Measurements from ENCODE around the gene PCDHB1. TPM values are rescaled to one million over a fixed set of nuclear protein-coding genes. Genes with fewer than 3 reads are reported as not detected.
A peak's percentile ranks its signal among the peaks of the same experiment; 100 is the strongest.

PCDHB1 gene
- total and polyA plus RNA-seq, 9 of the 15 experiments (the other 6 are each of a cell fraction or from before 2014, with no cell fraction given) = not detected

DNA sequence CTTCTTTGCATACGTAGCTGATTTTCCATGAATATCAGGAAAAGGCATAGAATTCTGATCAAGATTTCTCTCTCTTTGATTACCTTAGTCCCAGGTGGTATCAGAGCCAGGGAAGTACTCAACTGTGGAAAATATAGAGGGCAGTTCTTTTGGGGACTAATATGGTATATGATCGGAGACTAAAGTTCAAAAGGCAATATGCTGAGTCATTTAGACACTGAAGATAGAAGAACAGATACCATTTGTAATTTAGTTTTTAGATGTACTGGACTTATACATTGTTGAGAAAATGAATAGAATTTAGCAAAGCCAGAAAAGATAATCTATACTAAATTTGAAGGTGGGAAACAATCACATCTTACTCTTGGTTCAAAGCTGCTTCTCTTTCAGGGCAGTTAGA, 54.2 kb downstream of the PCDHB1 start:
- Histone ChIP-seq H3K9me1 (ENCODE audit: control insufficient read depth, insufficient read depth, low read length) (no peaks in the 10 kb centered on the region), H4K20me1 (replicated peaks; ENCODE audit: control insufficient read depth, insufficient read depth, low read length) (no peaks in the 10 kb centered on the region), H3K36me3 (ENCODE audit: control insufficient read depth, insufficient read depth, low read length) (no peaks in the 10 kb centered on the region), H3K4me3 (no peak overlapping the region), H3K9ac (ENCODE audit: insufficient read depth in 1 of 2, low read depth in 2 of 2, low read length in 2 of 2) (no peak overlapping the region), H3K79me2 (ENCODE audit: control insufficient read depth, insufficient read depth, low read length) (no peaks in the 10 kb centered on the region), H3K9me3 (replicated peaks; ENCODE audit: control insufficient read depth, insufficient read depth, low read depth, low read length) (no peaks in the 10 kb centered on the region), H2AFZ (ENCODE audit: low read depth, low read length) (no peak overlapping the region), H3K4me2 (ENCODE audit: insufficient read depth, low read length) (no peak overlapping the region), H3K27ac (ENCODE audit: extremely low read depth, low read depth, low read length) (no peak overlapping the region), H3K4me1 (replicated peaks in 1 of 2; ENCODE audit: control insufficient read depth in 2 of 2, insufficient read depth in 2 of 2, low read length in 2 of 2) (no peaks in the 10 kb centered on the region), H3K27me3 (ENCODE audit: control insufficient read depth in 2 of 2, insufficient read depth in 2 of 2, low read length in 2 of 2) (no peaks in the 10 kb centered on the region)
- DNase-seq (ENCODE audit: extremely low read depth in 1 of 4, low spot score in 3 of 4) (no peak), ATAC-seq (no peak), FAIRE-seq (no peak)
- ChIA-PET POLR2A (no interaction called here), CTCF (ENCODE audit: low intra/inter-chr PET ratio) (no interaction called here)
- in situ Hi-C loops (cut with MboI) = no loop called here
- no TSS peak for BruUV-seq (replicated peaks)
- TF ChIP-seq NFE2L1 (tag; IDR thresholded peaks at IDR 0.05; ENCODE audit: borderline replicate concordance, low read depth) (peak; percentile 52; the same call in 1 of the 2 replicates), BDP1 (IDR thresholded peaks at IDR 0.05; ENCODE audit: insufficient read depth, insufficient read length) (no peak), ZNF717 (CRISPR knock-in tag; IDR thresholded peaks at IDR 0.05) (no peak), NFE2 (IDR thresholded peaks at IDR 0.05; ENCODE audit: low read depth) (0 out of 2 replicates have a peak, but pooled peaks have one; percentile 13)
- WGBS (ENCODE audit: insufficient coverage, low coverage, missing lambda C conversion rate) = 3% methylated on average over 2 of the region's 2 CpGs
- intact Hi-C loops (cut with micrococcal nuclease) = no loop called here

Other genes starting within 250 kb of the PCDHB1 start
Only the 7 nearest of the 27 such genes appear.
- not detected in 2 replicates for gene PCDHAC2, start 84.9 kb upstream of the PCDHB1 start, total RNA-seq (2014; rRNA removed)
- gene PCDHAC2, start 84.9 kb upstream of the PCDHB1 start, total RNA-seq (2014; rRNA removed; fragmentation: Illumina TruSeq; extraction: Trizol) = not detected in 2 replicates
- not detected in 2 replicates for gene PCDHAC2, start 84.9 kb upstream of the PCDHB1 start, total RNA-seq (2015; rRNA removed; fragmentation: Illumina TruSeq; extraction: Trizol)
- not detected in 2 replicates for gene PCDHAC2, start 84.9 kb upstream of the PCDHB1 start, total RNA-seq (2021)
- not detected in 2 replicates for gene PCDHAC2, start 84.9 kb upstream of the PCDHB1 start, polyA plus RNA-seq (2011; rRNA removed)
- gene PCDHAC2, start 84.9 kb upstream of the PCDHB1 start, polyA plus RNA-seq (2014; fragmentation: Illumina TruSeq; extraction: Trizol) = not detected in 2 replicates
- gene PCDHAC2, start 84.9 kb upstream of the PCDHB1 start, polyA plus RNA-seq (2014; fragmentation: Nextera tagmentation; extraction: Ambion mirVana) = not detected
- 0.03 TPM in 1 of 2 replicates, not detected in the other for gene PCDHAC2, start 84.9 kb upstream of the PCDHB1 start, polyA plus RNA-seq (2014; rRNA removed)
- 0.08 TPM in 1 of 2 replicates, not detected in the other for gene PCDHB2, start 43.2 kb downstream of the PCDHB1 start, total RNA-seq (2014; rRNA removed)
- gene PCDHB2, start 43.2 kb downstream of the PCDHB1 start, total RNA-seq (2014; rRNA removed; fragmentation: Illumina TruSeq; extraction: Trizol) = 0.15 TPM in 1 of 2 replicates, not detected in the other
- gene PCDHB2, start 43.2 kb downstream of the PCDHB1 start, total RNA-seq (2015; rRNA removed; fragmentation: Illumina TruSeq; extraction: Trizol) = 0.11 and 0.22 TPM in 2 replicates
- 0.20 TPM in 1 of 2 replicates, not detected in the other for gene PCDHB2, start 43.2 kb downstream of the PCDHB1 start, total RNA-seq (2021)
- gene PCDHB2, start 43.2 kb downstream of the PCDHB1 start, polyA plus RNA-seq (2011; rRNA removed) = 0.10 TPM in 1 of 2 replicates, not detected in the other
- not detected in 2 replicates for gene PCDHB2, start 43.2 kb downstream of the PCDHB1 start, polyA plus RNA-seq (2014; fragmentation: Illumina TruSeq; extraction: Trizol)
- not detected for gene PCDHB2, start 43.2 kb downstream of the PCDHB1 start, polyA plus RNA-seq (2014; fragmentation: Nextera tagmentation; extraction: Ambion mirVana)
- not detected in 2 replicates for gene PCDHB2, start 43.2 kb downstream of the PCDHB1 start, polyA plus RNA-seq (2014; rRNA removed)
- not detected in 2 replicates for gene PCDHB3, start 49.1 kb downstream of the PCDHB1 start, total RNA-seq (2014; rRNA removed)
- gene PCDHB3, start 49.1 kb downstream of the PCDHB1 start, total RNA-seq (2014; rRNA removed; fragmentation: Illumina TruSeq; extraction: Trizol) = not detected in 2 replicates
- not detected in 2 replicates for gene PCDHB3, start 49.1 kb downstream of the PCDHB1 start, total RNA-seq (2015; rRNA removed; fragmentation: Illumina TruSeq; extraction: Trizol)
- not detected in 2 replicates for gene PCDHB3, start 49.1 kb downstream of the PCDHB1 start, total RNA-seq (2021)
- gene PCDHB3, start 49.1 kb downstream of the PCDHB1 start, polyA plus RNA-seq (2011; rRNA removed) = not detected in 2 replicates
- not detected in 2 replicates for gene PCDHB3, start 49.1 kb downstream of the PCDHB1 start, polyA plus RNA-seq (2014; fragmentation: Illumina TruSeq; extraction: Trizol)
- gene PCDHB3, start 49.1 kb downstream of the PCDHB1 start, polyA plus RNA-seq (2014; fragmentation: Nextera tagmentation; extraction: Ambion mirVana) = not detected
- gene PCDHB3, start 49.1 kb downstream of the PCDHB1 start, polyA plus RNA-seq (2014; rRNA removed) = not detected in 2 replicates
- not detected in 2 replicates for gene PCDHB4, start 70.4 kb downstream of the PCDHB1 start, total RNA-seq (2014; rRNA removed)
- gene PCDHB4, start 70.4 kb downstream of the PCDHB1 start, total RNA-seq (2014; rRNA removed; fragmentation: Illumina TruSeq; extraction: Trizol) = not detected in 2 replicates
- not detected in 2 replicates for gene PCDHB4, start 70.4 kb downstream of the PCDHB1 start, total RNA-seq (2015; rRNA removed; fragmentation: Illumina TruSeq; extraction: Trizol)
- gene PCDHB4, start 70.4 kb downstream of the PCDHB1 start, total RNA-seq (2021) = not detected in 2 replicates
- not detected in 2 replicates for gene PCDHB4, start 70.4 kb downstream of the PCDHB1 start, polyA plus RNA-seq (2011; rRNA removed)
- gene PCDHB4, start 70.4 kb downstream of the PCDHB1 start, polyA plus RNA-seq (2014; fragmentation: Illumina TruSeq; extraction: Trizol) = not detected in 2 replicates
- gene PCDHB4, start 70.4 kb downstream of the PCDHB1 start, polyA plus RNA-seq (2014; fragmentation: Nextera tagmentation; extraction: Ambion mirVana) = not detected
- gene PCDHB4, start 70.4 kb downstream of the PCDHB1 start, polyA plus RNA-seq (2014; rRNA removed) = not detected in 2 replicates
- 0.29 TPM in 1 of 2 replicates, not detected in the other for gene PCDHB5, start 83.8 kb downstream of the PCDHB1 start, total RNA-seq (2014; rRNA removed)
- gene PCDHB5, start 83.8 kb downstream of the PCDHB1 start, total RNA-seq (2014; rRNA removed; fragmentation: Illumina TruSeq; extraction: Trizol) = not detected in 2 replicates
- not detected in 2 replicates for gene PCDHB5, start 83.8 kb downstream of the PCDHB1 start, total RNA-seq (2015; rRNA removed; fragmentation: Illumina TruSeq; extraction: Trizol)
- not detected in 2 replicates for gene PCDHB5, start 83.8 kb downstream of the PCDHB1 start, total RNA-seq (2021)
- not detected in 2 replicates for gene PCDHB5, start 83.8 kb downstream of the PCDHB1 start, polyA plus RNA-seq (2011; rRNA removed)
- not detected in 2 replicates for gene PCDHB5, start 83.8 kb downstream of the PCDHB1 start, polyA plus RNA-seq (2014; fragmentation: Illumina TruSeq; extraction: Trizol)
- gene PCDHB5, start 83.8 kb downstream of the PCDHB1 start, polyA plus RNA-seq (2014; fragmentation: Nextera tagmentation; extraction: Ambion mirVana) = not detected
- not detected in 2 replicates for gene PCDHB5, start 83.8 kb downstream of the PCDHB1 start, polyA plus RNA-seq (2014; rRNA removed)
- gene PCDHB6, start 98.7 kb downstream of the PCDHB1 start, total RNA-seq (2014; rRNA removed) = not detected in 2 replicates
- gene PCDHB6, start 98.7 kb downstream of the PCDHB1 start, total RNA-seq (2014; rRNA removed; fragmentation: Illumina TruSeq; extraction: Trizol) = not detected in 2 replicates
- gene PCDHB6, start 98.7 kb downstream of the PCDHB1 start, total RNA-seq (2015; rRNA removed; fragmentation: Illumina TruSeq; extraction: Trizol) = not detected in 2 replicates
- gene PCDHB6, start 98.7 kb downstream of the PCDHB1 start, total RNA-seq (2021) = not detected in 2 replicates
- gene PCDHB6, start 98.7 kb downstream of the PCDHB1 start, polyA plus RNA-seq (2011; rRNA removed) = not detected in 2 replicates
- gene PCDHB6, start 98.7 kb downstream of the PCDHB1 start, polyA plus RNA-seq (2014; fragmentation: Illumina TruSeq; extraction: Trizol) = not detected in 2 replicates
- not detected for gene PCDHB6, start 98.7 kb downstream of the PCDHB1 start, polyA plus RNA-seq (2014; fragmentation: Nextera tagmentation; extraction: Ambion mirVana)
- not detected in 2 replicates for gene PCDHB6, start 98.7 kb downstream of the PCDHB1 start, polyA plus RNA-seq (2014; rRNA removed)
- not detected in 2 replicates for gene PCDHB7, start 121.3 kb downstream of the PCDHB1 start, total RNA-seq (2014; rRNA removed)
- gene PCDHB7, start 121.3 kb downstream of the PCDHB1 start, total RNA-seq (2014; rRNA removed; fragmentation: Illumina TruSeq; extraction: Trizol) = not detected in 2 replicates
- gene PCDHB7, start 121.3 kb downstream of the PCDHB1 start, total RNA-seq (2015; rRNA removed; fragmentation: Illumina TruSeq; extraction: Trizol) = not detected in 2 replicates
- gene PCDHB7, start 121.3 kb downstream of the PCDHB1 start, total RNA-seq (2021) = not detected in 2 replicates
- not detected in 2 replicates for gene PCDHB7, start 121.3 kb downstream of the PCDHB1 start, polyA plus RNA-seq (2011; rRNA removed)
- not detected in 2 replicates for gene PCDHB7, start 121.3 kb downstream of the PCDHB1 start, polyA plus RNA-seq (2014; fragmentation: Illumina TruSeq; extraction: Trizol)
- not detected for gene PCDHB7, start 121.3 kb downstream of the PCDHB1 start, polyA plus RNA-seq (2014; fragmentation: Nextera tagmentation; extraction: Ambion mirVana)
- not detected in 2 replicates for gene PCDHB7, start 121.3 kb downstream of the PCDHB1 start, polyA plus RNA-seq (2014; rRNA removed)

Data from K562 (cell line).